Fibroblast of skin of right biceps (primary cell): ENCODE measurements around the gene SPTBN2.

ENCODE experiments used
- DNase-seq: peaks from one replicate; pipeline ENCODE4 v3.0.0-alpha.2; 2013

Gene SPTBN2

DNA sequence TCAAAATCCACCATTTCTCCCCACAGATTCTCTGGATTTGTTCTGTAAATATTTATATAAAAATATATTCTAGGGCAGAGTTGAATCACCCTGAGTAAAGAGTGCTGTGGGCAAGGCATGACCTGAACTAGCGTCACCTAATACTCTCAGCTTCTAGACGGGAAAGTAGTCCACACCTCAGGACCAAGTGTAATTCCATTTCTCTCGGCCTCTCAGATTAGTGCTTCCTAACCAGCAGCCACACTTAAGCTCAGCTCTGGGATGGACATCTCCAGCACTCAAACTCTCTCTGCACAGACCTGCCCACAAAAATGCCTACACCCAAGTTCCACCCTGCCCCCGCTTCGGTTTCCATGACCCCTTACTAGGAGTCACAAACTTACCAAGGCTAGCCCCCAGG is 5.3 kb downstream of the SPTBN2 start:
- DNase-seq, result no peak

DNA sequence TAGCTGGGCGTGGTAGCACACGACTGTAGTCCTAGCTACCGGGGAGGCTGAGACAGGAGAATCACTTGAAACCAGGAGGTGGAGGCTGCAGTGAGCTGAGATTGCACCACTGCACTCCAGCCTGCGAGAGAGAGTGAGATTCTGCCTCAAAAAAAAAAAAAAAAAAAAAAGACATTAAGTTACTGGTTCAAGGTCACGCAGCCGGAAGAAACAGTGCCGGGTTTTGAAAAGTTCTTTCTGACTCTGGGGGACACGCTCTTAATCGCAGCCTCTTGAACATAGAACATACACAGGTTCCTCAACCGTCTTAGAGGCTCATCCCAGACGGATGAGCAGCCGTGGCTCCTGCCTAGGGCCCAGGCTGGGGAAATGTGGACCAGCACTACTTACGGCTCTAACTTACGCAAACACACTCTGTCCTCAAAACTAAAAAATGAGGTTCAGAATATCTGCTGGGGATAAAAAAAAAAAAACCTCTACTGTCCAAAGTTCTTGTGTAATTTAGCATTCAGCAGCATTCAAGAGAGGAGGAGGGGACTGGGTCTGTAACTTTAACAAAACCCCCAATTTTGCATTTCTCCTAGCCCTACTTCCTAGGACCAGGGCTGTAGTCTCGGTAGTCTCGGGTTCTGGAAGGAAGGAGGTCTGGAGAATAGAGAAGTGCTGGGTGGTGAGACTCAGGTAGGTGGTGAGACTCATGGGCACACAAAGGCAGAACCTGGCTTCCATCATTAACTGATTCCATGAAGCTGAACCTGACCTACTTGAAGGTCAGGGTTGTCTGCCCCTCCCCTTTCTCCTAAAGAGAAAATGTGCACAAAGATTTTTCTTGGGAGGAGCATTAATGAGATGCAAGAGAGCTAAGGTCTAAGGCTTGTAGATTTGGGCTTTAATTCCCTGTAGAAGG is 6.0 kb downstream of the SPTBN2 start:
- DNase-seq, result no peak

DNA sequence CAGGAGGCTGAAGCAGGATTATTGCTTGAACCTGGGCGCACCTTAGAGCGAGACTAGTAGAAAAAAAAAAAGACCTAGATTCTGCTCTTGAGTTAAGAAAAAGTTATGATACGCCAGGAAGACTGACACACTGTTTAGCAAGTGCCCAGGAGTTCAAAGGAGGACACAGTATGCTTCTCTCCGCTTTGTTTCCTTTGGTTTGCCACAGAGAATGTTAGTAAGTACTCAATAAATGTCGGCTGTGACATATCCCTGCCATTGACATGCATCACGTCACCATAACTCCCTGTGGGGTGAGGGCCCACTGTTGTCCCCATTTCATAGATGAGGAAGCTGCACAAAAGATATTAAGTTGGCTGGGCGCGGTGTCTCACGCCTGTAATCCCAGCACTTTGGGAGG is 7.1 kb downstream of the SPTBN2 start:
- DNase-seq, result no peak

DNA sequence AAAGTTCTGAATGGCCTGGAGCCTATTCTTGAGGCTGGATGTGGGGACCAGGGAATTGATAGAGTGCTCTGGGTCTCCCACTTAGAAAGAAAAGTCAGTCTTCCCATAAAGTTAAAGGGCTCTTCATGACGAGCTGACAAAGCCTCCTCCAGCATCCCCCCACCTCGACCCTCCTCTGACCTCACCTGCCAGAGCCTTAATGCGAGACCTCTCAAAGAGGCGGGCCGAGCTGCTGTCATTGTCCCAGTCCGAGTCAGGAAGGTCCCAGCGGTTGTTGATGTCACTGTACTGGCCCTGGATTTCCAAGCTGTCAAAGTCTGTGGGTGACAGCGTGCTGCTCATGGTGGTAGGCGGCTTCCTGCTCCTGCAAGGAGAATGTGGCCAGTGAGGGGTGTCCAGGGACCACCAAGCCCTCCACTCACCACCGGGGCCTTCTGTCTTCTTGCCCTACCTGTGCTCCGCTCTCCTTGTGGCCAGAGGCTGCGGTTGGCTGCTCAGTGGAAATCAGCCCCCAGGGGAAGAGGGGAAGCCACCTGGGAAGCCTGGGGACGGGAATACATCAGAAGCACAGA is 8.0 kb downstream of the SPTBN2 start:
- no peak for DNase-seq

DNA sequence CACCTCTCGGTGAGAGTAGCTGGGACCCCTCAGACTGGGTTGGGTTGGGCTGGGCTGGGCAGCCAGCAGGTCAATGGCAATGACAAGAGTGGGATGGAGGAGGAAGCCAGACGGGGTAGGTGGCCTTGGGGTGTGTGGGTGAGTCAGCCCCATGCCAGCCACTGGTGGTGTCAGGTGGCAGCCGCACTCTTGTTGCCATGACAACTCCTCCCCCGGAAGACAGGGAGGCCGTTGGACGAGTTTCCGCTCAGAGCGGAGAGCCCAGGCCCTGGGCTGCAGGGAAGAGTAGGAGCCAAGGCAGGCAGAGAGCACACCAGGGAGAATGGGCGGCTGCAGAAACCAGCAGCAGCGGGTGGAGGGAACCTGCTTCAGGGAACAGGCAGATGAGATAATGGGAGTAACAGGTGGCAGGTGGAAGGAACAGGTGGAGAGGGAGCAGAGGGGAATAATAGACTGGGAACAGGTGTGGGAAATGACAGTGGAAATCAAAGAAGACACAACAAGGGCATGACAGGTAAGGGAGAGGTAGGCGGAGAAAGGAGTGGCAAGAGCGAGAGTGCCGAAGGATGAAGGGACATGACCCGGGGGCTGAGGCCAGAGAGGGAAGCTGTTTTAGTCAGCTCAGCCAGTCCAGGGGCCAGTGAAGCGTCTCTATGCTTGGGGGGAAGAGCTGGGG is 8.7 kb downstream of the SPTBN2 start:
- peak; percentile 42 for DNase-seq

DNA sequence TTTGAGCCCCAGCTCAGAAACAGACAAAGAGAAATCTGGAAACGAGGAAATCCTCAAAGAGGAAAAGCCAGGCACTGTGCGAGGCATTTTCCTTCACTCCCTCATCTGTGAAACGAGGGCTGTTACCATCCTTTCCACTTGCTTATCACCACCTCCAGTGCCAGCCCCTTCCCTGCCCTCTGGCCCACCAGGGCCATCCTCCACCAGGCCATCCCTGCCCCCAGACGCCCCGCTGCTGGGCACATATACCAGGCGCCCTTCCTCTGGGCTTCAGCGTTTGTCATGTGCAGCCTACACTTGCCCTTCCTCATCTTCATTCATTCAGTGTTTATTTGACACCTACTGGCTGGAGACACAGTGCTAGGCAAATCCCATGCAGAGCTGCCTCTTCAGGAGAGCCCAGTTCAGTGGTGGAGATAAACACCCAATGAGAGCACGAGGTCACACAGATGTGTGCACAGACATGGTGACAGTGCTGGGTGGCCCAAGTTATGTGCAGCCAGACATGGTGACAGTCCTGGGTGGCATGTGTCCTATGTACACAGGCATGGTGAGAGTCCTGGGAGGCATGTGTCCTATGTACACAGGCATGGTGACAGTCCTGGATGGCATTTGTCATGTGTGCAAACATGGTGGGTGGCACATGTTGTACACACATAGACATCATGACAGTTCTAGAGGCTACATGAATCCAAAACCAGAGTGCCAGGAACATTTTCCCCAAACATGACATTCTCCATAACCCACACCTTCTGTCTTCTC is 9.7 kb downstream of the SPTBN2 start:
- no peak for DNase-seq

DNA sequence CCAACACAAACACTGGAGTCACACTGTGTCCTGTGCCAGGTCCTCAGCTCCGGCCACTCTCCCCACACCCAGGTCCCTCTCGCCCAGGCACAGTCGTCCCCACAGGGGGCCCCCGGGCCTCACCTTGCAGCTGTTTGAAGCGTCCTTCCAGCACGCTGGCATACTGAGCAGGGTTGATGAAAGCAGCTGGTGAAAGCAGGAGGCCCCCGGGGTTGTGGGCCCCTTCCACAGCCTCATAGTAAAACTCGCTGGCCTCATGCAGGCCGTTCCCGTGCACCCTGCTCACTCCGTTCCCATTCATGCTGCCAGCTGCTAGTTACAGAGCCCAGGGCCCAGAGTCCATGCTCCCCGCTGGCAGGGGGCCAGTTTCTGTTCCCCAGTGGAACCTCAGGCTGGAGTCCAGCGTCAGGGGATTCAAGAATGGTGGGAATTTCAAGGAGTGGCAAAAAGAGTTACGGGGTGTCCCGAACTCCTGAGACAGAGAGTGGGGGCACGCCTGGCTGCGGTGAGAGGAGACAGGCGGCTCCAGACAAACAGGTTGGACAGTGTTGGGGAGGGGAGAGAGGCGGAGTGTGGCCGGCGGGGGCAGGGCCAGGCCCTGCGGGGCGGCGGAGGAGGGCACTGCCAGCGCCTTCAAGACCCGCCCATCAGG is 10.6 kb downstream of the SPTBN2 start:
- DNase-seq, result no peak

DNA sequence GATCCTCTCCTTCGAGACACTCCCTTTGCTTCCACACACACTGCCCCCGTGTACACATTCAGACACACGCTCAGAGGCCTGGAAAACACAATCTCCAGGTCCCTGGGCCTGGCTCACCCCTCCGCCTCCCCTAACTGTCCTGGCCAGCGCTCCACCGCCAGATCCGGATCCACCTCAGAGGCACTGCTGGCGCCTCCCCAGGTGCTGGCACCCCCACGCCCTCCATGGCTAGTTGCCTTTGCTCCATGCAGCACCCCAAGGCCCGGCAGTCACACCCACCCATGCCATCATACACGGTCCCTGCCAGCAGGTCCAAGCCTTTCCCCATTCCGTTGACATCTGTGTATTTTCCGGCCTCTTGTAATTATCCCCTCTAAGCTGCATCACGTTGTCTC is 11.1 kb downstream of the SPTBN2 start:
- DNase-seq, result no peak

DNA sequence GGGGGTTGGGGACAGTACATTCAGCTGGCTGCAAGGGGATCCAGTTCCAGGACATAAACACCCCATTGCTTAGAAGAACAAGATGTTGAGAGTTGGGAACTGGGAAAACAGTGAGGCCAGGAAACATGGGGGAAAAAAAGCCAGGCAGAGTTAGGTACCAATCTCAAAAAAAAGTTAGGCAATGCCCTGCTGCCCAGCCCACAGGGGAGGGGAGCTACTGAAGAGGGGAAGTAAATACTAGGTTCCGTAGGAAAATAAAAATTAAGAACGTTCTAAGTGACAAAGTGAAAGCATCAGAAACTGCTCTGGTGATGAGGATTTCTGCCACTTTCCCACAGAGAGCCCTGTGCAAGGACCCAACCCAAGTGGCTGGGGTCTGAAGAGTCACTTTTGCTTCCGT is 12.0 kb downstream of the SPTBN2 start:
- no peak for DNase-seq

DNA sequence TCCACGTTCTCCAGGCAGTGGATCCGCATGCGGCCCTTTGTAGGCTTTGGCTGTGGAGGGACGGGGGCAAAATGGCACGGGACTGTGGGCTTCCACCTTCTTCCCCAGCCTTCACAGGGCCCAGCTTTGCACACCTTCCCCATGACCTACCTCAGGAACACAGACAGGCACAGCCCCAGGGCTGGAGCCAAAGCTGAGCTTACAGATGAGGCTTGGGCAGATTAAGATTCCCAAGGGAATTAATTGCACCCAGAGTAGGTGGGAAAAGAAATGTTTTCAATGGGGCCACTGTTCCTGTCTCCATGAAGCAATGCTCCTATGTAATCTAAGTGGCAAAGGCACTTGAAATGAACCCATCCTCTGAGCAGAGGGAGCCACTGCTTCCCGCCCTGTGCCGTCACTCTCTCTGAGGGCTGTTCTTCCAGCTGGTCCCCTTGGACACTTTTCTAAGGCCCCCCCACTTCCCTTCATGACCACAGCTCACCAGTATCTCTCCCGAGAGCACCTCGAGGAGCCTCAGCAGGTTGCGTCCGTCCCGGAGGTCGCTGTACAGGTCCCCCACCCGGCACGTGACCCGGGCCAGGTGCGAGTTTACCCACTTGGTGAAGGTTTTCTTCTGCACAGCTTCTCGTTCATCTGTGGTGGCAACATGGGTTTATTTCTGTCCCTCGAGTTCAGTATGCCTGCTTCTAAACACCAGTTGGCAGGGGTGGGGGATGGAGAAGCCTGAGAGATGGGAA is 13.5 kb downstream of the SPTBN2 start:
- DNase-seq, result no peak

DNA sequence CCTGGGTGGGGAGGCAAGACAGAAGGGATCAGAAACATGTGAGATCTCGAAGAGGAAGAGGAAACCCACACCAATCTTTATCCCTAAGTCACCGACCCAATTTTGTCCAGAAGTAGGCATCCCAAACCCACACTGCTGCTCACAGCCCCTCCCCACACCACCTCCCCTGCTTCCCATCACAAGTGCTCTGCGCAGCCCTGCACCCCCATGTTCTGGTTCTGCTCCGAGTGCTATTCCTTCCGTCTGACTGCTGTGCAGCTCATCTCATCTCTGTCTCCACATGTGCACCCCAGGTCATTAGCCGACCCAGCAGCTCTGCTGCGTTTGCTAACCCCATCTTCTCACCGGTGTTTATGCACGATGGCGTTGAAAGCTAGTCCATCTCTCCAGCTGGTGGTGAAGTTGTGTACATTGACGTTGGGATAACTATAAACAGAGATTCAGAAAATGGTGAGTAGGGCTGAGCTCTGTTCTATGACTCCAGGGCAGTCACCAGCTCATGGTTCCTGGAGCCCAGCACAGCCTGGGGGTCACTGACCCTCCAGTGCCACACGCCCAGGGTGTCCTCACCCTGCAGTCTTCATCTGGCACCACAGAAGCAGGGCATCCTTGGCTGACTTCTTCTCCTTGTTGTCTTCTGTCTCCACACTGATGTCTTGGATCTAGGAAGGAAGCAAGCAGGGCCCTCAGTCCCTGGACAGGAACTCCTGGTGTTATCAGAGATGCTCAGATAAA is 15.1 kb downstream of the SPTBN2 start:
- DNase-seq, result no peak

DNA sequence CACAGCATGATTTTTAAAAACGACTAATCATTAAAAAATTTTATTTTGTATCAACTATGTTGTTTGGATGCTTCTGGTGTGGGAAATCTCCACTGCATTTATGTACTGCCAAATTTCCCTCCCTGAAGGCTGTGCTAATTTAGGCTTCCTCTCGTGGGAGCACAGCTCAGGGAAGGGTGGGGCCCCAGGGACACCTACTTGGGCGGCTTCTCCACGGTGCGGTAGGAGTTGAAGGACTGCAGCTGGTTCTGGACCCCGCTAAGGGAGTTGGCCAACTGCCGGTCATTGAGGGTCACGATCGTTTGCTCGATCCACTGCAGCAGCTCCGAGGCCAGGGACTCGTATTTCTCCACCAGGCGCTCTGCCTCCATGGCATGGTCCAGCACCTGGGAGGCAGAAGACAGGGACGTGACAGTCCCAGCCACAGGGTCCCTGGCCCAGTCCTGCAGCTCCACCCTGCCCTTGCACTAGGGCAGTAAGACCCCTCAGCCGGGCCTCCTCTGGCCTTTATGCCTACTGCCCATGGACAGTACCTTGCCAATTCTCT is 18.6 kb downstream of the SPTBN2 start:
- no peak for DNase-seq

DNA sequence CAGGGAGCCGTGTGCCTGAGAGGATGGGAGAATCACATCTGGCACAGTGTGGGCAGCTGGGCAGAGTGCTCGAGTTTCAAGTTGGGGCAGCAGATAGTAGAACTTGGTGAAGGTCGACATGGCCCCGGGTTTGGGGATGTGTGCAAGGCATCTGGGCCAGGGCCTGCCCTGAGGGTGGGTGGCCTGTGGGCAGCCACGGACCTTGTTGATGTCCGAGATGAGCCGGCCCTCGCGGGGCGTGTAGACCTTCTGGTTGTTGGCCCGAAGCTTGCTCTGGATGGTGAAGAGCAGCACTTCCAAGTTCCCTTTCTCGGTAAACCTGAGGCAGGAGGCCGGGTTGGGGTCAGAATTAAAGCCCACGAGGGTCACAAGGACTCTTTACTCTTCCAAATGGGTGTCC is 20.3 kb downstream of the SPTBN2 start:
- no peak for DNase-seq

DNA sequence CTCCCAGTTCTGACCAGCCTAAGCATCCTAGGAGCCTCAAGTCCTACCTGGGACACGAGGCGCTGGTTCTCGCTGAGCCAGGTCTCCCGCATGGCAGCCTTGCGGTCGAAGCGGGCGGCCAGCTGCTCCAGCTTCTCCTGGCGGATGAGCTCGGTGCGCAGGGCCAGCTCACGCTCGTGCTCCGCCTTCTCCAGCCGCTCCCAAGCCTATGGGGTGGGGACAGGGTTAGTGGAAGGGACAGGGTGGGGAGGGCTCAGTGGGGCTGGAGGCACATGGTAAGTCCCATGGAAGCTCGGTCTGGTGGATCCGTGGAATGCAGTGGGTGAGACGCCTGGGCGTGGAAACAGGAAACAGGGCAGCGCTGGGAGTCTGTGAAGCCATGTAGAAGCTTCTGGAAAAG is 20.9 kb downstream of the SPTBN2 start:
- DNase-seq, result no peak

DNA sequence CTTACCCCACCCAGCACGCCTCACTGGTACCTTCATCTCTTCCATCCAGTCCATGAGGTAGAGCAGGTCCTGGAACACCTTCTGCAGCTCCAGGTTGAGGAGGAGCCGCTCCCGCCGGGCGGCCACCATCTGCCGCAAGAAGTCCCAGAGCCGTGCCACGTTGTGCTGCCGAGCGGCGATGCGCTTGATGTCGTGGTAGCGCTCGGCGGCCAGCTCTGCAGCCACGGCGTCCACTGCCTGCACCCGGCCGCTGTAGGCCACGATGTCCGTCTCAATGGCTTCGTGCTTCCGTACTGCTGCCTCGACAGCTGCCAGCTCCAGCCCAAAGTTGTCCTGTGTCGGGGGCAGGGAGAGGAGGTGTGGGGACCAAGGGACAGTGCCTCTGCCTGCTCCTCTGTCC is 21.5 kb downstream of the SPTBN2 start:
- DNase-seq, result no peak

DNA sequence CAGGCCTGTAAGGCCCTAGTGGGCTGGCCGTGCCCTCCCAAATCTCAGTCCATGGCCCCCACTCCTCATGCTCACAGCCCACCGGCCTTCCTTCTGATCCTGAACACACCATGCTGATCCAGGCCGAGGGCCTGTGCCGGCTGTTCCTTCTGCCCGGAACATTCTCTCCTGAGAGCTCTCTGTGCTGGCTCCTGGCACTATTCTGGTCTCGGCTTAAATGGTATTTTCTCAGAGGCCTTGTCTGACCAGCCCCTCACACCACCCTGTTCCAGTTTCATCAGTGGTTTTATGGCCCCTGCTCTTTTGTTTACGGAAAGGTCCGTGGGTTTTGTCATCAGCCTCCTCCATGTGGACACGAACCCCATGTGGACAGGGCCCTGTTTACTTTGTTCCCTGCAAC is 22.0 kb downstream of the SPTBN2 start:
- no peak for DNase-seq

DNA sequence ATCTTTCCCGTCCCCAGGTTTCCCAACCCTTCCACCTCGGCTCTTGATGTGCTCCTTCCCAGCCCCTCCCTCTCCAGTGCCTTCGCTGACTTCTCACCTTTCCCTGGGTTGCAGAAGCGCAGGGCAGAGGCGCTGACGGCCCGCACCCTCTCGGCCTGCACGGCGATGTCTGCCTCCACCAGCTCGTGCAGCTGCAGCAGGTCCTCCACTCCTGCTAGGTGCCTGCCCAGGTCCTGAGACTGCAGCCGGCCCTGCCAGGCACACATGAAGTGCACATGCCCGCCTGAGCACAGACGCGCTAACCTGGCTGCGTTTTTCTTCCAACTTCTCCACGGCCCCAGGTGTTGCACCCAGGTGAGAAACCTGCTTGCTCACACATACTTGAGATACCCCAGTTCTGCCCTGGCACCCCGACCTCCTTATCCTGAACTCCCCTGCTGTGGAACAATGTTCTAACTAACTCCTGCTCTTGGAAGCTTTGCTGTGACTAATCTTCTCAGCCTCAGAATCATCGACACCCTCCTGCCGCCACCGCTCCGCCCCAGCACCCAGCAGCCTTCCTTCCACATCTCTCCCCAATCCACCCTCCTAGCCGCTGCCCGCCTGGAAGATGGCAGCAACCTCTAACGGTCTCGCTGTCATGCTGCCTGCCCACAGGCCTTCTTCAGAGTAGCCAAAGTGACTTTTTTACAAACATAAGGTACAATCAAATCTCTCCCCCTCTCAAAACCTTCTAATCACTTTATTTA is 23.3 kb downstream of the SPTBN2 start:
- DNase-seq, result no peak

DNA sequence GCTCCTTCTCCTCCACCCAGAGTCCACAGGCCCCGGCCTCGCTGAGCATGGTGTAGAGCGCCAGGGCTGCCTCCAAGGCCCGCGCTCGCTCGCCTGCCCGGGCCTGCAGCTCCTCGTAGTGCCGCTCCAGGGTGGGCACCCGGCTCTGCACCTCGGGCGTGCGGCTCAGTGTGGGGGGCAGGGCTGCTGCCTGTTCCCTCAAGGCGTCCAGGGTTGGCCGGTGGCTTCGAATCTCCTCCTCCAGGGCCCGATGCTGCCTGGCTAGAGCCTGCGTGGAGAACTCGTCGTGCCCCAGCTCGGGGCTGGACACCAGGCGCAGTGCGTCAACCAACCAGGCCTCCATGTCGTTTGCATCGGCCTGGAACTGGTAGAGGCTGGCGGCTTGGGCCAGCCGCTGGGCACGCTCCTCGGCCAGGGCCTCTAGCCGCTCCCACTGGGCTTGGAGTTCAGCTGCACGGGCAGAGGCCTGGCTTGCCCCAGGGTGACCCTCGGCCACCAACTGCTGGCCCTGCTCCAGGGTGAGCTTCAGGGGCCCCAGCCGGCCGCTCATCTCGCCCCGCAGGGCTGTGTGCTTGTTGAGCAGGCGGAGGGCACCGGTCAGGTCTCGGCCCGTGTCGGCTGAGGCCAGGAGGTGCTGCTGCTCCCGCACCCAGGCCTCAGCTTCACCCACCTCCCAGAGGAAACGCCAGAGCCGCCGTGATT is 24.2 kb downstream of the SPTBN2 start:
- no peak for DNase-seq

DNA sequence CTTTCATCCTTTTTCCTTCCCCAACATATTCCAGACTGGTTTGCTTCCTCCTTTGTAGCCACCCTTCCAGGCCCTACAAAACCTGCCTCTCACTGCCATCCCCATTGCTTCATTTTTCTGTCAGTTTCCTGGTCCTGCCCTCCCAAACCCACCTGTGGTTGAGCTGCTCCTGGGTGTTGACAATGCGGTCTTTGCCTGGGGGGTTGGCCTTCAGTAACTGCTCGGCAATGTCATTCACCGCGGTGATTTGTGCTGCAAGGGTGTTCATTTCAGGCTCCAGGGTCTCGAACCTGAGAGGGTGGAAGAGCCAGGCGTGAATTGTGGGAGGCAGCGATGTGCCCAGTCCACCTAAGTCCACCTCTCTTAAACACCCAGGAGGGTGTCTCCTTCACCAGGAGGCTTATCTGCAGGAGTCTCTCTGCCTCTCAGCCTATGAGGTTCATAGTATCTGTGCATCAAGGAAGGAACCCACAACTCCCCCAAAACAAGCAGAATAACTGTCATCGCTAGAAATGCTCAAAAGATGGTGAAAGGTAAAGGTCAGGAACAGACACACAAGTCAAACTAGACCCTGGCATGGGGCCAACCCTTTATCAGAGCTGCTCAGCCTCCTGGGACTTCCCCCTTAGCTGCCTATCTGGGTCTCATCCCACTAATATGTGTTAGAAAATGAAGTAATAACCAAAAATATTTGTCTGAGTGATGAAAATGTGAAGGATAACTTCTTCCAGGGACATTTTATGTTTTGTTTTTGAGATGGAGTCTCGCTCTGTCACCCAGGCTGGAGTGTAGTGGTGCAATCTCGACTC is 27.4 kb downstream of the SPTBN2 start:
- DNase-seq, result no peak
